ENCODE results near the gene STAG1. TPM values are rescaled to one million over a fixed set of nuclear protein-coding genes. Genes with fewer than 3 reads are reported as not detected.
"Not testable (repeated sequence)": the region's sequence is repeated elsewhere in the genome, so short reads cannot be mapped to it uniquely, and the experiment has no call there.

The STAG1 gene
- polyA plus RNA-seq, 3 donors = 7.2 to 10.0 (median 7.5) TPM

DNA sequence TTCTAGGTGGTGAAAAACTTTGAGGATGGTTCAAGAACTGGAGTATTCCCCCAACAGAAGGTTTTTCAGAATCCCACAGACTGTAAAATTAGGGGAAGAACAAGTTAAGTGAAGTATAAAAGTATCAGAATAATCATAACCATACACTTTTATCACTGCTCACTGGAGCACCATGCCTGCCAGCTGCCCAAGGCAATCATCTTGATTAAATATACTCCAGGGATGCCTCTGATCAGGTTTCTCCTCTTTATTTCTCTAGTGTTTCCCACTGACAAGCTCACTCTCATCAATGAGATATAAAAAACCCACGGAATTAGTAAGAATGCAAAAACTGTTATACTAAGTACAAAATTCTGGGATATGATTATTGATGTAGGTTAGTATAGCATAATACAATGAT, 108.0 kb downstream of the STAG1 start:
- Histone ChIP-seq H2AFZ (ENCODE audit: insufficient read depth, low read depth, low read length, poor library complexity, severe bottlenecking) (no peak overlapping the region), H3K36me3 (replicated peaks in 1 of 2; ENCODE audit: control insufficient read depth in 1 of 2, insufficient read depth in 2 of 2, low read length in 2 of 2) (no peaks in the 10 kb centered on the region), H3K27me3 (ENCODE audit: control insufficient read depth in 2 of 2, insufficient read depth in 2 of 2, low read length in 2 of 2) (no peaks in the 10 kb centered on the region), H3K79me2 (ENCODE audit: insufficient read depth, low read length) (peaks cover 87% of the 10 kb centered on the region), H3K9me3 (replicated peaks in 1 of 2; ENCODE audit: control insufficient read depth in 1 of 2, insufficient read depth in 1 of 2, low read length in 2 of 2) (no peaks in the 10 kb centered on the region), H3K4me1 (ENCODE audit: control insufficient read depth in 1 of 2, insufficient read depth in 2 of 2, low read length in 2 of 2) (no peaks in the 10 kb centered on the region), H3K4me3 (replicated peaks in 1 of 3; ENCODE audit: low read depth in 2 of 3, low read length in 3 of 3) (no peak overlapping the region), H3K27ac (ENCODE audit: low read depth in 1 of 2, low read length in 2 of 2) (no peak overlapping the region), H3K4me2 (replicated peaks; ENCODE audit: extremely low read depth, low read length, poor library complexity, severe bottlenecking) (no peak overlapping the region), H4K20me1 (ENCODE audit: insufficient read depth, low read length) (peaks cover 8% of the 10 kb centered on the region), H3K9ac (ENCODE audit: insufficient read depth, low read length, poor library complexity, severe bottlenecking) (no peak overlapping the region)
- no peak for DNase-seq
- peaks cover 0 to 3% (median 0%) of the 10 kb centered on the region in 7 donors for H3K9me3 Mint-ChIP-seq
- no peak overlapping the region for H3K4me3 Mint-ChIP-seq
- peaks cover 0 to 3% (median 0%) of the 10 kb centered on the region in 3 donors for H3K27me3 Mint-ChIP-seq (ENCODE audit: low read depth in 3 of 3)
- no CpG with 5 or more reads among the region's 1 CpG for WGBS (ENCODE audit: insufficient coverage)
- intact Hi-C loops (cut with micrococcal nuclease) = no loop called here
- no peaks in the 10 kb centered on the region for H3K36me3 Mint-ChIP-seq
- H3K27ac Mint-ChIP-seq = no peak overlapping the region
- H3K4me1 Mint-ChIP-seq = peaks cover 14% of the 10 kb centered on the region
- TF ChIP-seq CTCF (IDR thresholded peaks at IDR 0.05) = no peak

- H3K9ac ChIP-seq (ENCODE audit: insufficient read depth, low read length, poor library complexity, severe bottlenecking); H3K4me2 ChIP-seq (replicated peaks; ENCODE audit: extremely low read depth, low read length, poor library complexity, severe bottlenecking); H3K4me3 ChIP-seq (replicated peaks in 1 of 3; ENCODE audit: low read depth in 2 of 3, low read length in 3 of 3); H2AFZ ChIP-seq (ENCODE audit: insufficient read depth, low read depth, low read length, poor library complexity, severe bottlenecking); H3K27ac ChIP-seq (ENCODE audit: low read depth in 1 of 2, low read length in 2 of 2); DNase-seq; H4K20me1 ChIP-seq (ENCODE audit: insufficient read depth, low read length); H3K9me3 Mint-ChIP-seq; H3K36me3 Mint-ChIP-seq; H3K36me3 ChIP-seq (replicated peaks in 1 of 2; ENCODE audit: control insufficient read depth in 1 of 2, insufficient read depth in 2 of 2, low read length in 2 of 2); H3K4me1 ChIP-seq (ENCODE audit: control insufficient read depth in 1 of 2, insufficient read depth in 2 of 2, low read length in 2 of 2); H3K9me3 ChIP-seq (replicated peaks in 1 of 2; ENCODE audit: control insufficient read depth in 1 of 2, insufficient read depth in 1 of 2, low read length in 2 of 2); H3K27me3 ChIP-seq (ENCODE audit: control insufficient read depth in 2 of 2, insufficient read depth in 2 of 2, low read length in 2 of 2); H3K27me3 Mint-ChIP-seq (ENCODE audit: low read depth in 3 of 3); H3K4me1 Mint-ChIP-seq; H3K4me3 Mint-ChIP-seq; intact Hi-C loops (cut with micrococcal nuclease): not testable (repeated sequence)
- whole genome bisulfite sequencing (ENCODE audit: insufficient coverage) = 100% methylated on average over 1 of the region's 2 CpGs
- H3K27ac Mint-ChIP-seq = peak overlapping the region in 1 of 7 donors; percentile 22
- H3K79me2 ChIP-seq (ENCODE audit: insufficient read depth, low read length) = peaks cover 87% of the 10 kb centered on the region
These were observed 108.8 kb downstream of the STAG1 start for GRCh38 chr3:136643380-136643779.

Measured in CD14-positive monocyte (primary cell).